Right ventricle myocardium inferior (tissue), 1 donor: ENCODE measurements around the gene ZEB2. TPM values are rescaled to one million over a fixed set of nuclear protein-coding genes. Genes with fewer than 3 reads are reported as not detected.

ENCODE experiments used
- ATAC-seq: fragments of 200-7000 bp; cut with Tn5 transposase; one replicate; pipeline ENCODE4 v1.9.1; 2020; ENCODE audit warnings: mild to moderate bottlenecking, moderate library complexity
- DNase-seq: peaks from one replicate; pipeline ENCODE4 v3.0.0; 2021; ENCODE audit errors: missing footprints
- intact Hi-C: fragments of 100-400 bp; cut with DNase I; formaldehyde crosslinking; loops from one replicate; pipeline ENCODE4 v1.11.0; 2022
- total RNA-seq: library from RNA; stranded (reverse); fragmentation: NEBNext Ultra II Directional; extraction: Animal tissue kit (Norgen Biotek cat#: 25700); gene quantifications from one replicate; pipeline ENCODE4 v1.2.1, GENCODE V29; 2021
- donor health status: DM: no; HTN: yes; CAD: no; lungs with severe emphysema.

The ZEB2 gene
- total RNA-seq, 1 donor from 2014 or later, result 89.0 TPM

- intact Hi-C loops, result no loop called here
- DNase-seq (no peak), ATAC-seq (no peak)
Observed at GRCh38 chr2:144452169-144452988, 67.5 kb downstream of the ZEB2 start.

DNA sequence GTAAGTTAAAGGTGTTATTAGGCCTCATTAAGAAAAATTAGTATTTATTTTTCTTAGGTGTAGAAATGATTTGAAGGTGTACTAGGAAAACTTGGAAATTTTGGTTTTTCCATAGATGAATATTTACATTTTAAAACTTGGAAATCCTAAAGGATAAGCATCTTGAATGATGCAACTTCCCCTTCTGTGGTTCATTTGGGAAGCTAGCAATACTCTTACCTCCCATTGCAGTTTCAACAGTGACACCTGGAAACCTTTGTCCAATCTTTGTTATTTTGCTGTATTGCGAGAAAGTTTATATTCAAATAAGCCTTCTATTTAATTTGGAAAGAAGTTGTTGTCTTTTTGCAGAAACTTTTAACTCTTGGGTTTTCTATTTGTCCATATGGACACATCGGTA lies 68.5 kb downstream of the ZEB2 start:
- no peak for ATAC-seq
- no peak for DNase-seq
- intact Hi-C loops, result no loop called here

GRCh38 chr2:144449028-144449406 lies 70.9 kb downstream of the ZEB2 start:
- intact Hi-C loops, result no loop called here
- ATAC-seq, result peak; percentile 37

DNA sequence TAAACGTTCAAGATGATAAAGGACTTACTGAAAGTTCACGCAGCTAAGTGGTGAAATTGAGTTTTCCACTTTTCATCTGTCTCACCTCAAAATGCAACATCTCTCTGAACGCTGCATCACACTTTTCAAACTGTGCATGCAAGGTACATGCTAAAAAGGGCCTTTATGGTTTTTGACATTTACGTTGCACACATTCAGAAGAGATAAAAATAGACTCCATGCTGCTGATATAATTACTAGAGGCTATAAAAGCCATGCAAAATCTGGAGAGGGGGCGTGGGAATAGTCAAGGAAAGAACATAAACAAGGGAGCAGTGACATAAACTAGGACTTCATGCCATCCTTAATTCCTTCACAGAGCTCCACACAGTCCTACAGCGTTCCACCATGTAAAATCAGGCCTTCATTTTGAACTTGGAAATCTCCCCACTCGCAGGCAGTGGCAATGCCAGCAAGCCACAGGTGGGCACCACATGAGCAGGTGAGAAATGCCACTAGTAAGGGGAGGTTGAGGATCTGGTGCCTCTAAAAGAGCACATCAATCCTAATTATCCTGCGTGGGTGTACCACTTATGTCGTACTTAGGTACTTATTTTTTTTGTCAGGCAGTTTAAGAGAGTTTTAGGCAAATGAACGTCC lies 71.4 kb downstream of the ZEB2 start:
- intact Hi-C loops, result no loop called here
- DNase-seq (no peak), ATAC-seq (no peak)

More at GRCh38 chr2:144449028-144449406, 70.9 kb downstream of the ZEB2 start:
- peak; percentile 64 for DNase-seq

DNA sequence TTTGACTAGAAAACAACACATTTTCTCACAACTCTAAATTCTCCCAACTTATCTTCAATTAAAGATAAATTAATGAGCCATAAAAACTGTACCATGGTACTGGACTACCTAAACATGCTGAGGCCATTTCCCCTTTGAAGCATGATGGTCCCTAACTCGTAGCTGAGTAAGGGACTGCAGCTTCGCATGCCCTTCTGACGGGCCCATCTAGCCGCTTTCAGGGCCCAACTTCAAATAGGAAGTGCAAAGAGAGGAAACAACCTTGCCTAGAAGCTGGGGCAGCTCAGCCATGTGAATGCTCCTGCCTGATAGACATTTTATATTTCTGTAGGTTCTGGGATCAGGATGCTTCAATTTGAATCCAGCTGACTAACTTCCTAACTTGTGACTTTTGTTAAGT lies 72.4 kb downstream of the ZEB2 start:
- intact Hi-C loops, result no loop called here
- ATAC-seq (no peak), DNase-seq (no peak)

GRCh38 chr2:144446136-144446535 lies 73.8 kb downstream of the ZEB2 start:
- ATAC-seq (no peak), DNase-seq (no peak)
- intact Hi-C loops, result no loop called here

DNA sequence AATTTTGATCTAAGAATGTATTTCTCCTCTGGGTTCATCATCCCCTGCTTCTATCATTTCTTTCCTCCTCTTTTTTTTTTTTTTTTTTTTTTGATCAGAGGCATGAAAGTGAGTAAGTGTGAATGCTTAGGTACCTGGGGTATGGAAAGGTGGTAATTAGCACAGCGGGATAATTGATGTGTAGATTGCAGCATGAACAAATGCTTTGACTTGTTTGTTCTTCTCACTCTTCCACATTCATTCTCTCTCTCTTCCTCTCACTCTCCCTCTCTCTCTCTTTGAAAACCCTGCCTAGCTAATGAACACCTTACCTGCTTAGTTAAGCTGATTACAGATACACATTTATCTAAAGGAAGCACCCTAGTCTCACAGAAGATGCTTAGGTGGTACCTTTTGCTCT lies 74.7 kb downstream of the ZEB2 start:
- intact Hi-C loops, result no loop called here
- DNase-seq, result no peak
- no peak for ATAC-seq

GRCh38 chr2:144443837-144444817 lies 75.8 kb downstream of the ZEB2 start:
- DNase-seq (no peak), ATAC-seq (peak; percentile 21)
- intact Hi-C loops, result no loop called here

DNA sequence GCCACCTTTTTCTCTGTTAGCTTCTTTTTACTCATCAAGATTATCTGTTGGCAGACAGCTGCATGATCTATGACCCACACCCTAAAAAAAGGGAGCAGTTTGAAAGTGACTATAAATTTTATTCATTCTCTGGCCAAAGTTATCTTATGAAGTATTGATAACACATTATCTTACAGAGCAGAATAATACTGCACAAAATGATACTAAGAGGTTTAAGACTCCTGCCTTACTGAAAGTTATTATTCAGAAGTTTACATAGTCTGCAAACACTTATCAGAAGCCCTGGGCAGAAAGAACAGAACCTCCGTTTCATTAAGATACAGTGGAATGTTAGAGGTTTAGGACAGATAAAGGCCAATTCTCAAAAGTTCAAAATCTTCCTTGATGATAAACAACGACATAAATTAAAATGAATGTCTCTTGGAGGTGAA lies 78.2 kb downstream of the ZEB2 start:
- no peak for DNase-seq
- ATAC-seq, result no peak
- intact Hi-C loops, result no loop called here

- no peak for ATAC-seq
- intact Hi-C loops, result no loop called here
- no peak for DNase-seq
Observed at GRCh38 chr2:144439993-144440392, 79.9 kb downstream of the ZEB2 start.

DNA sequence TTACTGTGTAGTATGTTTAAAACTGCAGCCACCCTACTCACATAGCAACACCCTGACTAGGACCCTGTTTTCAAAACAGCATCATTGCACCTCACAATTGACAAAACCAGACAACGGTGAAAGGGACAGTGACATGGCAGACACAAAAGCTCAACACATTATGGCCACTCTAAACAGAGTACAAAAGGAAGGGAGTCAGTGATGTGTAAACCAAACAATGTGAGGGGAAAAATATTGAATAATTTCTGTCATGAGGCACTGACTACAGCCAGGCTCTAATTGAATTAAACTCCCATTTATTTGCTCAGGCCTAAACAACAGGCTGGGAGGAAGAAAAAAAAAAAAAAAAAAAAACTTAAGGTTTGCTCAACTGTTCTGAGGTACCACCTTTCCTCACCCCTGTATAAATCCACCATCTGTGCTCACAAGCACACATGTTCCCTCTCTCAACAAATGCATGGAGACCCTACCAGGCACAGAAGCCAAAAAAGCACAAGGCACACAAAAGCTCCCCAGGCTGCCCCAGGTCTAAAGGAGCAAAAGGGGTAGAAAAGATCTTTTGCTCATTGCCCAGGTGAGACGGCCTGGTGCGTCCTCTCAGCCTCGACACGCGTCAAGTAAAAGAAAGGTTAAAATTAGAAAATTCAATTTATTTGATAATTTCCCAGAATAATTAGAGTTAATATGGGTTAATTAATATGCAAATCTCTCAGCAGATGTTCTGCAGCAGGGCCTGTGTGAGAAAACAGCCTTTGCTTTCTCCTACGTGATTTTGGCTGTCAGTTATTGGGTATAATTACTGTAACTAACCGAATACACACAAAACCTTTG lies 80.9 kb downstream of the ZEB2 start:
- intact Hi-C loops, result no loop called here
- DNase-seq, result no peak
- ATAC-seq, result no peak

DNA sequence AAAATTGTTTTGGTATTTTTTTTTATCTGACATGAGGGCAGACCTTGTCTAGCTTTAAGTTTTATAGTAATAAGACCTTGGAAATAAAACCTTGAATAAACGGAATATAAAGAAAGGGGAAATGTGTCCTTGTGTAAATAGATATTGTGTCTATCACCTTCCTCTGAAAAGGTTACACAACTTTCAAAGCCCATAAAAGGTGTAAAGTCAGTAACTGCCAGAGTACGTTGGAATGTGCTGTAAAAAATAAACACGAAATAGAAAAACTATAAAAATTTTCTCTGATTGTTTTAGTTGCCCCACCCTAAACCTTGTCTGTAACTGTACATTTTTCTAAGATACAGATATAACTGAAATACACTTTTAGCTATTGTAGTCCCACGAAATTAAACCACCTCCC lies 82.3 kb downstream of the ZEB2 start:
- ATAC-seq, result no peak
- intact Hi-C loops, result no loop called here
- DNase-seq, result no peak

DNA sequence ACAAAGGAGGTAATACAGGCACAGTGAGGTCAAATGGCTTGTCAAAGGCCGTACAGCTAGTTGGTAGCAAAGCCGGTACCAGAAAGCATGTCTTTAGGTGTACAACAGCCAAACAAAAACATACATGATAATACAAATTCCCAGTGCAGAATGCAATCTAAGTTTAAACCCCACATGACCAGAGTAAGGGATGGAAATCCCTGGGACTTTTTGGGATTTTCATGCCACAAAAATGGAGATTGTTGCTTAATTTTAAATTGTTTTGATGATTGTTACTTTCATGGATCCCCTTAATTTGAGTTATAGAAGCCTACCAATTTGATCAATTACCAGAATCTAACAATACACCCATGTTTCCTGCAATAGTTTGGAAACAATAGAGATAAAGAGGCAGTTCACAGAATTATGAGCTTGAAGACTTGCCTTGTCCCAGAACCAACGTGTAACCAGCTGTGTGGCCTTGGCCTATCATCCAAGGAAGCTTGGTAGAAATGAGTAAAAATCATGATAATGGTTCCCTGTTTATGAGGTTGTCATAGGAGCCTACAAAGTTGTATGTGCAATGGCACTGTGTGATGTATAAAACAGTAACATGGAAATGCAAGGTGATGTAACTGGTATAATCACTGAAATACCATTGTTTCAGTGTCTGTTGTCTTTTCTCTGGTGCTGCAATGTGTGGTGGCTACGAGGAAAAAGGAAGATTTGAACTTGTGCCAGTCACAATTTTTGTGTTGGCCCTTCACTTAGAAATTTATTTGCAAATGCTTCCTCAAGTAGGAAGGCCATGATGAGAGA lies 85.3 kb downstream of the ZEB2 start:
- DNase-seq, result no peak
- no peak for ATAC-seq
- intact Hi-C loops, result no loop called here

DNA sequence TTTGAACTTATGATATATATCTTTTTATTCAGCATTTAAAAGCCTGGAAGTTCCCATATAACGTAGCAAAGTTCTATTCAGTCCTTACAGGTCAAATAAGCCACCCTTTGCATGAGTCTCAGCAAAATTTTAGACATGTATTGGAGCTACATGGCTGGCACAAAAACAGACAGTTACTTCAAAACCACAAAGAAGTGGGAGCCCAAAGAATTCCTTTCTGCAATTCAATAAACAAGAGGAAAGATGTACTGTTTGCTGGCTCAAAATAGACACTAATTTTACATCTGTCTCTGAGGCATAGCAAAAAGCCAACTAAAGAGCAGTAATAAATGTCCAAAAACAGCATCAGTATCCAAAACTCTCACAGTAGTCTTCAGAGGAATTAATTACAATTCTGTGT lies 87.0 kb downstream of the ZEB2 start:
- intact Hi-C loops, result no loop called here
- no peak for ATAC-seq
- no peak for DNase-seq

- ATAC-seq (no peak), DNase-seq (no peak)
- intact Hi-C loops, result no loop called here
Observed at GRCh38 chr2:144431998-144432397, 87.9 kb downstream of the ZEB2 start.

DNA sequence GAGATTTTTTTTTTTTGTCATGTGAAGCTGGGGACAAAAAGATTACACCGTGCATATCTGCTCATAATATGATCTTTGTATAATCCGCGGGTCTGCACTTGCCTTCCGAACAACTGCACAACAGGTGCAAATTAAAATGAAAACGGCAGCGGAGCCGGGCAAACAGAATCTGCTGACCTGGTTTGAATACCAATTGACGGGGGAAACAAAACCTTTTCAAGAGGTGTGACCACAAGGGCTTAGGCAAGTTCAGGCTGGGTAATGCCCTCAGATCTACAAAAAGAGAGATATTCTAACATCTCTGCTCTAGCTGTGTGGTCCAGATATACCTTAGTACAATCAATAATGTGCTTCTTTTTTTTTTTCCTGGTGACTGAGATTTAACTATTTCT lies 88.5 kb downstream of the ZEB2 start:
- DNase-seq (no peak), ATAC-seq (peak; percentile 34)
- intact Hi-C loops, result no loop called here

- intact Hi-C loops, result no loop called here
- DNase-seq (no peak), ATAC-seq (peak; percentile 75)
Observed at GRCh38 chr2:144430722-144431391, 89.1 kb downstream of the ZEB2 start.
